Chondrocyte (in vitro differentiated cells): ENCODE measurements around the gene ZNF441. TPM values are rescaled to one million over a fixed set of nuclear protein-coding genes. Genes with fewer than 3 reads are reported as not detected.
A peak's percentile ranks its signal among the peaks of the same experiment; 100 is the strongest.

ENCODE experiments used
- DNase-seq: peaks from one replicate; pipeline ENCODE4 v3.0.0; 2021; ENCODE audit warnings: mixed read lengths, low spot score
- H3K27ac Mint-ChIP-seq: one replicate; pipeline ENCODE4 v1.8.0; 2021; ENCODE audit warnings: mild to moderate bottlenecking, moderate library complexity, mixed read lengths; ENCODE audit not compliant: unreplicated experiment
- H3K27me3 Mint-ChIP-seq: 2 replicates; pipeline ENCODE4 v1.8.0; 2021; ENCODE audit warnings: low read depth, mixed read lengths
- H3K36me3 Mint-ChIP-seq: 2 replicates; pipeline ENCODE4 v1.8.0; 2021; ENCODE audit warnings: low read depth, mixed read lengths
- H3K4me1 Mint-ChIP-seq: 2 replicates; pipeline ENCODE4 v1.8.0; 2021; ENCODE audit warnings: low read depth, mild to moderate bottlenecking, mixed read lengths
- H3K4me3 Mint-ChIP-seq: one replicate; pipeline ENCODE4 v1.8.0; 2021; ENCODE audit warnings: mild to moderate bottlenecking, moderate library complexity, mixed read lengths; ENCODE audit not compliant: unreplicated experiment
- H3K9me3 Mint-ChIP-seq: 2 replicates; pipeline ENCODE4 v1.8.0; 2021; ENCODE audit warnings: low read depth, mixed read lengths
- CTCF ChIP-seq: fragments of 200-600 bp; sonication (generic); IDR thresholded peaks from 2 replicates; pipeline ENCODE4 v1.5.0; 2021; ENCODE audit warnings: antibody characterized with exemption, mild to moderate bottlenecking, moderate library complexity
- total RNA-seq: library from RNA; stranded (reverse); gene quantifications from 3 replicates; pipeline ENCODE4 v1.2.1, GENCODE V29; 2021

ZNF441 gene
- total RNA-seq, 1 donor from 2014 or later: 5.6 TPM

- DNase-seq: no peak
- peaks cover 36% of the 10 kb centered on the region for H3K9me3 Mint-ChIP-seq
Measured at GRCh38 chr19:11792942-11793341, 26.1 kb downstream of the ZNF441 start.

GRCh38 chr19:11797491-11797890 is 30.7 kb downstream of the ZNF441 start:
- no peak for DNase-seq
- no peak overlapping the region for H3K4me3 Mint-ChIP-seq
- TF ChIP-seq CTCF: peak; percentile 87
- no peaks in the 10 kb centered on the region for H3K27me3 Mint-ChIP-seq
- peaks cover 6% of the 10 kb centered on the region for H3K36me3 Mint-ChIP-seq
- peaks cover 15% of the 10 kb centered on the region for H3K4me1 Mint-ChIP-seq
- H3K9me3 Mint-ChIP-seq: peaks cover 3% of the 10 kb centered on the region
- H3K27ac Mint-ChIP-seq: peak overlapping the region; percentile 98

More at GRCh38 chr19:11792942-11793341, 26.1 kb downstream of the ZNF441 start:
- no peak overlapping the region for H3K4me3 Mint-ChIP-seq
- peaks cover 7% of the 10 kb centered on the region for H3K4me1 Mint-ChIP-seq
- H3K27ac Mint-ChIP-seq: no peak overlapping the region
- no peak for TF ChIP-seq CTCF
- peaks cover 13% of the 10 kb centered on the region for H3K36me3 Mint-ChIP-seq
- H3K27me3 Mint-ChIP-seq: no peaks in the 10 kb centered on the region

- Mint-ChIP-seq H3K9me3 (peaks cover 10% of the 10 kb centered on the region), H3K27me3 (no peaks in the 10 kb centered on the region), H3K36me3 (peaks cover 10% of the 10 kb centered on the region), H3K27ac (peak within 1 kb of the TSS; percentile 98), H3K4me1 (peaks cover 15% of the 10 kb centered on the region), H3K4me3 (peak within 1 kb of the TSS; percentile 93)
- peak; percentile 97 for DNase-seq
- TF ChIP-seq CTCF: peak; percentile 77
Measured at GRCh38 chr19:11798391-11799330, 31.9 kb downstream of the ZNF441 start, which contains the start of gene ZNF491. TSS of gene ZNF491 (plus strand) at chr19:11798523. CDS start at chr19:11805954, 7,431 bp downstream.

- peaks cover 49% of the 10 kb centered on the region for H3K9me3 Mint-ChIP-seq
- H3K27ac Mint-ChIP-seq: no peak overlapping the region
- no peaks in the 10 kb centered on the region for H3K27me3 Mint-ChIP-seq
- no peak for TF ChIP-seq CTCF
- H3K36me3 Mint-ChIP-seq: peaks cover 54% of the 10 kb centered on the region
- no peak overlapping the region for H3K4me3 Mint-ChIP-seq
- no peak for DNase-seq
- H3K4me1 Mint-ChIP-seq: no peaks in the 10 kb centered on the region
Measured at GRCh38 chr19:11806354-11807098, 39.7 kb downstream of the ZNF441 start.

GRCh38 chr19:11807099-11807380 is 40.2 kb downstream of the ZNF441 start:
- Mint-ChIP-seq H3K4me3 (no peak overlapping the region), H3K27ac (no peak overlapping the region), H3K36me3 (peaks cover 54% of the 10 kb centered on the region), H3K27me3 (no peaks in the 10 kb centered on the region), H3K4me1 (no peaks in the 10 kb centered on the region), H3K9me3 (peaks cover 49% of the 10 kb centered on the region)
- DNase-seq: no peak
- no peak for TF ChIP-seq CTCF
